Activated CD4-positive, alpha-beta T cell treated with anti-CD3 and anti-CD28 coated beads, Interleukin-2, amount 10 ng/mL, durations not matched to agents 7 days and 5 days (primary cell): ENCODE measurements around the gene TTLL11. TPM values are rescaled to one million over a fixed set of nuclear protein-coding genes. Genes with fewer than 3 reads are reported as not detected.

ENCODE experiments used
- CTCF ChIA-PET: fragments of 350-600 bp; sonication (Branson Sonifier 250); formaldehyde crosslinking; loops from one replicate; lab custom pipeline; 2021; ENCODE audit warnings: antibody characterized with exemption; lab: Charles Lee
- POLR2A ChIA-PET: fragments of 350-600 bp; sonication (Branson Sonifier 250); formaldehyde crosslinking; loops from one replicate; lab custom pipeline; 2021; ENCODE audit warnings: antibody characterized with exemption; lab: Charles Lee
- DNase-seq: peaks from one replicate; pipeline ENCODE4 v3.0.0-alpha.2; 2020
- H3K27ac Mint-ChIP-seq: one replicate; pipeline ENCODE4 v1.8.0; 2021; ENCODE audit warnings: mild to moderate bottlenecking, moderate library complexity, mixed read lengths
- H3K27me3 Mint-ChIP-seq: one replicate; pipeline ENCODE4 v1.8.0; 2021; ENCODE audit warnings: mixed read lengths
- H3K36me3 Mint-ChIP-seq: one replicate; pipeline ENCODE4 v1.8.0; 2021; ENCODE audit warnings: low read depth, mixed read lengths
- H3K4me1 Mint-ChIP-seq: one replicate; pipeline ENCODE4 v1.8.0; 2021; ENCODE audit warnings: mixed read lengths
- H3K4me3 Mint-ChIP-seq: one replicate; pipeline ENCODE4 v1.8.0; 2021; ENCODE audit warnings: mild to moderate bottlenecking, moderate library complexity, mixed read lengths
- H3K9me3 Mint-ChIP-seq: one replicate; pipeline ENCODE4 v1.8.0; 2021; ENCODE audit warnings: mixed read lengths
- total RNA-seq, 2 experiments: library from RNA; stranded (reverse); gene quantifications; one replicate each; pipeline ENCODE4 v1.2.3, GENCODE V29; 2021

The TTLL11 gene
- total RNA-seq, 2 experiments from 2014 or later = 2.6 to 3.1 TPM

GRCh38 chr9:121930956-121931355, 162.2 kb downstream of the TTLL11 start:
- H3K4me3 Mint-ChIP-seq = no peak overlapping the region
- no peaks in the 10 kb centered on the region for H3K9me3 Mint-ChIP-seq
- ChIA-PET POLR2A (no interaction called here), CTCF (no interaction called here)
- no peaks in the 10 kb centered on the region for H3K27me3 Mint-ChIP-seq
- H3K36me3 Mint-ChIP-seq = no peaks in the 10 kb centered on the region
- no peak for DNase-seq
- no peak overlapping the region for H3K27ac Mint-ChIP-seq
- no peaks in the 10 kb centered on the region for H3K4me1 Mint-ChIP-seq

DNA sequence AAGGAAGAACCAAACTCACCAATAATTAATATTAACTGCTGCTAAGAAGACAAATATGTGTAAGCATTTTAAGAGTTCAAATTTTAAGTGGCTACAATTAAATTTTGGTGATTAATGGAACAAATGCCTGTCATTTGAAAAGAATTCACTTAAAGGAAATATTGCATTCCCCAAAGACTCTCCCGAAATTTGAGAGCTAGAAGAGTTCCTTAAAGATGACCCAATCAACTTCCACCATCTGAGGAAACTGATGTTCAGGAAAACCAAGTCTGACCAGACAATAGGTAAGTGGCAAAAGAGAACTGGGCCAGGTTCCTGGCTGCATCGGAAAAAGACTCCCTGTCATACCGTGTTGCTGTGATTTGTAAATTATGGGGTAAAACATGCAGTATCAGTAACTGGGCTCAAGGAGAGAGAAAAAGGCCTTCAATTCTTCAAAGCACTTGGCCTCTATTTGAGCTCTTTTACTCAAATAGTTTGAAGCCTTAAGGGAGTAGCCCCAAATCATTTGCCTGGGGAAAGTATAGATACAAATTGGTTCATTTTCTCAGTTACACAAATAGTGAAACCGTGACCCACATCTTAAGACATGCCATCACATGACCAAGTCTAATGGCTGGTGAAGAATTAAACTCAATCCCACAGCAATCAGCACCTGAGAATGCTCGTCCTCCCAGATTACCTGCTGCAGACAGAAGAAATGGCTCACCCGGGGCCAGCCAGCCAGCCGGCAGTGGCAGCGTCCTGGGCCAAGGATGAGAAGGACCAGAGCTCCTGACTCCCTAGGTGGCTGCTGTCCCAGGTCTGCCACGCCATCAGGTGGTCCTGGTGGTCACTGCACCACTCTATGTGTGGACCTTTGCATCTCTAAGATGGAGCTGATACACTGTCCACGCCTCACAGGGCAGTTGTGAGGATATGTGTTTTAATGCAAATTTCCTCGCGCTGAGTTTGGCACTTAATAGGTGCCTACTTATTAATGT, 162.9 kb downstream of the TTLL11 start:
- no peak for DNase-seq
- Mint-ChIP-seq H3K27ac (no peak overlapping the region), H3K4me1 (no peaks in the 10 kb centered on the region), H3K4me3 (no peak overlapping the region), H3K36me3 (no peaks in the 10 kb centered on the region), H3K9me3 (no peaks in the 10 kb centered on the region), H3K27me3 (no peaks in the 10 kb centered on the region)
- ChIA-PET POLR2A (no interaction called here), CTCF (no interaction called here)

- POLR2A ChIA-PET = no interaction called here
- H3K27ac Mint-ChIP-seq = no peak overlapping the region
These were observed 165.5 kb downstream of the TTLL11 start for GRCh38 chr9:121927636-121928035.

GRCh38 chr9:121927081-121927480, 166.0 kb downstream of the TTLL11 start:
- H3K36me3 Mint-ChIP-seq = no peaks in the 10 kb centered on the region
- POLR2A ChIA-PET = no interaction called here
- H3K27ac Mint-ChIP-seq = no peak overlapping the region
- DNase-seq = no peak
- H3K4me1 Mint-ChIP-seq = no peaks in the 10 kb centered on the region
- no peaks in the 10 kb centered on the region for H3K27me3 Mint-ChIP-seq
- H3K9me3 Mint-ChIP-seq = no peaks in the 10 kb centered on the region
- no peak overlapping the region for H3K4me3 Mint-ChIP-seq
- CTCF ChIA-PET = interaction anchor here (0.5 to 0.7 kb wide), 2 partner anchors 86 to 1760 kb away, joined by 3 to 4 read pairs; no protein-coding TSS in a partner anchor

More at GRCh38 chr9:121927636-121928035, 165.5 kb downstream of the TTLL11 start:
- Mint-ChIP-seq H3K36me3 (no peaks in the 10 kb centered on the region), H3K27me3 (no peaks in the 10 kb centered on the region), H3K4me1 (no peaks in the 10 kb centered on the region), H3K9me3 (no peaks in the 10 kb centered on the region), H3K4me3 (no peak overlapping the region)
- DNase-seq = no peak
- CTCF ChIA-PET = interaction anchor here (0.5 to 0.7 kb wide), 2 partner anchors 85 to 1760 kb away, joined by 3 to 4 read pairs; no protein-coding TSS in a partner anchor

DNA sequence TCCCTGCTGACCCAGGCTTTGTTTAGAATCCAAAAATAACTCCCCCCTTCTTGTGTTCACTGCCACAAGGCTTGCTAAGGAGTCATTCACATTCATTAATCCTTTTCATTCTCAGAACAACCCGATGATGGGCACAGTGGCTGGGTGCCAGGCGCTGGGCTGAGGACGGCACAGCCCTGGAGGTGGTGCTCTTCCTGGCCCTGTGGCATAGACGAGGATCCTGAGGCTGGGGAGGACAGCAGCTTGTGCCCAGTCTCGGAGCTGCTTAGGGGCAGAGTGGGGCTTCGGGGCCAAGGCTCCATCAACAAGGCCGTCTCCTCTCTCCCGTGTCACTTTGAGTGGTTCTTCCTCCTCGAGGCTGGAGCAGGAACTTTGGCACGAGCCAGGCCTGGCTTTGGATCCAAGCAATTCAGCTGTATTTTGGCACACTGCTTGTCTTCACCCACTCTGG, 166.7 kb downstream of the TTLL11 start:
- CTCF ChIA-PET = no interaction called here
- POLR2A ChIA-PET = no interaction called here
- Mint-ChIP-seq H3K9me3 (no peaks in the 10 kb centered on the region), H3K27me3 (no peaks in the 10 kb centered on the region), H3K27ac (no peak overlapping the region), H3K4me3 (no peak overlapping the region), H3K4me1 (no peaks in the 10 kb centered on the region), H3K36me3 (no peaks in the 10 kb centered on the region)
- no peak for DNase-seq

DNA sequence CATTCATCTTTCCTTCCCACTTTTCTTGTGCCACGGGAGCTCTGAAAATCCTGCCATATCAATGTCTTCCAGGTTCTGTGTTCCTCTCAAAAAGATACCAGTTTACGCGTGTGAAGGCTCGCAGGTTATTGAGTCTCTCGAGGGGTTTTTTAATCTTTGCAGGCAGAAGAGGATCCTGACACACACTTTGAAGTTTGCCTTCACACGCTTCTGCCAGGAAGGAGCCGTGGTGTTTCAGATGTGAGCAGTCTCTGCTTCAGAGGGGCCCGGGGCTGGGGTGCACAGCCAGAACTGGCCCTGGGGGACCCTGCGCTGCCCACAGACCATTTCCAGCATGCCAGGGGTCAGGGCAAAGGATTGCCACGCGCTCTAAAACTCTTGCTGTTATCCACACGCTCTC, 167.2 kb downstream of the TTLL11 start:
- Mint-ChIP-seq H3K4me3 (no peak overlapping the region), H3K36me3 (no peaks in the 10 kb centered on the region), H3K4me1 (no peaks in the 10 kb centered on the region), H3K27ac (no peak overlapping the region), H3K27me3 (no peaks in the 10 kb centered on the region), H3K9me3 (no peaks in the 10 kb centered on the region)
- POLR2A ChIA-PET = no interaction called here
- CTCF ChIA-PET = no interaction called here
- no peak for DNase-seq

- H3K4me1 Mint-ChIP-seq = no peaks in the 10 kb centered on the region
- H3K27me3 Mint-ChIP-seq = no peaks in the 10 kb centered on the region
- no peak overlapping the region for H3K27ac Mint-ChIP-seq
- H3K4me3 Mint-ChIP-seq = no peak overlapping the region
- no peaks in the 10 kb centered on the region for H3K36me3 Mint-ChIP-seq
- H3K9me3 Mint-ChIP-seq = no peaks in the 10 kb centered on the region
- DNase-seq = no peak
- ChIA-PET POLR2A (no interaction called here), CTCF (no interaction called here)
These were observed 168.4 kb downstream of the TTLL11 start for GRCh38 chr9:121924700-121925099.

GRCh38 chr9:121921444-121921843, 171.7 kb downstream of the TTLL11 start:
- no peaks in the 10 kb centered on the region for H3K36me3 Mint-ChIP-seq
- H3K27ac Mint-ChIP-seq = no peak overlapping the region
- H3K4me3 Mint-ChIP-seq = no peak overlapping the region
- ChIA-PET CTCF (no interaction called here), POLR2A (no interaction called here)
- no peaks in the 10 kb centered on the region for H3K9me3 Mint-ChIP-seq
- DNase-seq = no peak
- H3K4me1 Mint-ChIP-seq = no peaks in the 10 kb centered on the region
- H3K27me3 Mint-ChIP-seq = no peaks in the 10 kb centered on the region

DNA sequence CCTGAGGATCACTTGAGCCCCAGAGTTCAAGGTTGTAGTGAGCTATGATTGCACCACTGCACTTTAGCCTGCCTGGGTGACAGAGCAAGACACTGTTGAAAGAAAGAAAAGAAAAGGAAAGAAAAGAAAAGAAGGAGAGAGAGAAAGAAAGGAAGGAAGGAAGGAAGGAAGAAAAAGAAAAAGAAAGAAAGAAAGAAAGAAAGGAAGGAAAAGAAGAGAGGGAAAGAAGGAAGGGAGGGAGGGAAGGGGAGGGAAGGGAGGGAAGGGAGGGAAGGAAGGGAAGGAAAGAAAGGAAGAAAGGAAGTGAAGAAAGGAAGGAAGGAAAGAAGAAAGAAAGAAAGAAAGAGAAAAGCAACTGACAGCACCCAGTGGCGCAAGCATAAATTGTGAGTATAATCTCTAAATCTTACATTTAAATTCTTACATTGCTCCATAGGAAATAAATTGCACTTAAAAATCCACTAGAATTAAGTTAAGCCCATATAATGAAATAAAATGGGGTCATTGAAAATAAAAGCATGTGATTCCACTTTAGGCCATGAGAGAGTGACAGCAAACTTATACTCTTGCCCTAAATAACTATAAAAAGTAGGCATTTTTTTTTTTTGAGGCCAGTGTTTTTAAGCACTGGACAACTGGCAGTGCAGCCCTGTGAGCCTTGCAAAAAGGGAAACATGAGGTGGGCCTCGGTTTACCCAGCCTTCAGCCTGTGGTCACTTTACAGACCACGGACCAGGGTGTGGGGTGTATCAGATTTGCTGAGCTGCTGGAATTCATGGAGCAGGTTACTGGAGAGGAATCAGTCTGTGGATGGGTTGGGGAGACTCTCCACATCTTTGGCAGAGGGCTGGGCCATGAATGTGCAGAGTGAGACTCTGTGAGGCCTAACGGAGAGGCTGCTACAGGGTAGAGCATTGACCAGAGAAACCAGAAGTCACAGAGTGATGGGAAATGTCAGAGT, 175.5 kb downstream of the TTLL11 start:
- ChIA-PET POLR2A (no interaction called here), CTCF (no interaction called here)
- Mint-ChIP-seq H3K36me3 (no peaks in the 10 kb centered on the region), H3K27me3 (no peaks in the 10 kb centered on the region), H3K9me3 (no peaks in the 10 kb centered on the region), H3K4me1 (no peaks in the 10 kb centered on the region), H3K27ac (no peak overlapping the region), H3K4me3 (no peak overlapping the region)
- no peak for DNase-seq

DNA sequence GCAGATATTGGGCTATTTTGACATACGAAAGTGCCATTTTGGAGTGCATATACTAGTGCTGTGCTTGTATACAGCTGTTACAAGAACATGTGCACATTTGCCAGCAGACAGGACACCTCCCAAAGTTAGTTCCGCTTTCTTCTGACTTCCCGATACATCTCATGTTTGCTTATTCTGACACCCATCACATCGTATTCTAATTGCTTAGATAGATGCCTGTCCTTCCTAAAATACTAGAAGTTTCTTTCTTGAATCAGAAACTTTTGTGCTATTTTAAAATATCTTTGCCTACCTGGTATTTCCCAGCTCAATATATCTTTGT, 177.8 kb downstream of the TTLL11 start:
- Mint-ChIP-seq H3K27me3 (no peaks in the 10 kb centered on the region), H3K4me3 (no peak overlapping the region), H3K36me3 (no peaks in the 10 kb centered on the region), H3K4me1 (no peaks in the 10 kb centered on the region), H3K27ac (no peak overlapping the region), H3K9me3 (no peaks in the 10 kb centered on the region)
- POLR2A ChIA-PET = no interaction called here
- no peak for DNase-seq
- CTCF ChIA-PET = no interaction called here

GRCh38 chr9:121914604-121915303, 178.4 kb downstream of the TTLL11 start:
- Mint-ChIP-seq H3K27ac (no peak overlapping the region), H3K36me3 (no peaks in the 10 kb centered on the region), H3K9me3 (no peaks in the 10 kb centered on the region), H3K4me3 (no peak overlapping the region), H3K27me3 (no peaks in the 10 kb centered on the region), H3K4me1 (no peaks in the 10 kb centered on the region)
- DNase-seq = no peak
- ChIA-PET POLR2A (no interaction called here), CTCF (no interaction called here)

DNA sequence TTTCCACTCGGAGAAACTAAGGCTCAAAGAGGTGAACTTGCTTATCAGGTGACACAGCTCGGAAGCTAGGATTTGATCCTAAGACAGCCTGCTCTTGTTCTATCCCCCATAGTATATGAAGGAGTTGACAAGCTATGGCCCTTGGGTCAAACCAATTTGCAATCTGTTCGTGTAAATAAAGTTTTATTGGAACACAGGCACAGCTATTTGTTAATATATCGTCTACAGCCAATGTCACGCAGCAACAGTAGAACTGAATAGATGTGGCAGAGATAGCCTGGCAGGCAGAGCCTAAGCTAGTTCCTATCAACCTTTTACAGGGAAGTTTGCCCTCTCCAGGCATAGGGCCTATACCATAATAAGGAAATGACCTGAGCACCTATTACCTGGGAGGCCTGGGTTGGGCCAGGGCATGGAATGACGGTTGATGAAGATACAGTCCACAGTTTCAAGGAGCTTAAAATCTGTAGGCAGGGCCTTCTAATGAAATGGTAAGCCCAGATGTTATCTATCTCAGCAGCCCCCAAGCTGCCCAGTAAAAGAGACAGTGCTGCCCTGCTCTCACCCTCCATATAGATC, 179.0 kb downstream of the TTLL11 start:
- Mint-ChIP-seq H3K27me3 (no peaks in the 10 kb centered on the region), H3K4me1 (no peaks in the 10 kb centered on the region), H3K27ac (no peak overlapping the region), H3K4me3 (no peak overlapping the region), H3K36me3 (no peaks in the 10 kb centered on the region), H3K9me3 (no peaks in the 10 kb centered on the region)
- ChIA-PET CTCF (no interaction called here), POLR2A (no interaction called here)
- DNase-seq = no peak
